BJ (cell line): ENCODE results near the gene ADAMTS17. TPM values are rescaled to one million over a fixed set of nuclear protein-coding genes. Genes with fewer than 3 reads are reported as not detected.

Experiments
- CTCF ChIA-PET: fragments of 350-600 bp; formaldehyde crosslinking; extraction: SDS; loops from one replicate; lab custom pipeline; 2021; ENCODE audit warnings: antibody characterized with exemption, inconsistent platforms; lab: Yijun Ruan, JAX
- POLR2A ChIA-PET: fragments of 300-600 bp; sonication (Branson Sonifier 250); formaldehyde crosslinking; extraction: SDS; loops from one replicate; lab custom pipeline; 2021; ENCODE audit warnings: antibody characterized with exemption; lab: Charles Lee
- DNase-seq: peaks from one replicate; pipeline ENCODE4 v3.0.0-alpha.2; 2011; ENCODE audit warnings: low read depth
- H3K27me3 ChIP-seq: 2 replicates; pipeline ENCODE4 v1.6.0; 2011; ENCODE audit warnings: low read length; ENCODE audit not compliant: control insufficient read depth, insufficient read depth
- H3K36me3 ChIP-seq: 2 replicates; pipeline ENCODE4 v1.5.1; 2011; ENCODE audit warnings: low read length; ENCODE audit not compliant: control insufficient read depth, insufficient read depth
- H3K4me3 ChIP-seq: 2 replicates; pipeline ENCODE4 v1.5.1; 2011; ENCODE audit warnings: low read depth, mild to moderate bottlenecking, control low read depth, low read length
- polyA plus RNA-seq: library from polyadenylated mRNA; depleted of rRNA; stranded (reverse); fragments of >200 nt; gene quantifications from 2 replicates; pipeline ENCODE4 v1.2.3, GENCODE V29; 2011
- TF ChIP-seq, protein P1 (sequence below): IDR thresholded peaks from 2 replicates; pipeline ENCODE4 v1.5.1; 2011; ENCODE audit warnings: low read depth, mild to moderate bottlenecking, control low read depth, inconsistent platforms, low read length, moderate library complexity; ENCODE audit not compliant: insufficient read depth

The ADAMTS17 gene
- polyA plus RNA-seq, 1 experiment, result not detected

DNA sequence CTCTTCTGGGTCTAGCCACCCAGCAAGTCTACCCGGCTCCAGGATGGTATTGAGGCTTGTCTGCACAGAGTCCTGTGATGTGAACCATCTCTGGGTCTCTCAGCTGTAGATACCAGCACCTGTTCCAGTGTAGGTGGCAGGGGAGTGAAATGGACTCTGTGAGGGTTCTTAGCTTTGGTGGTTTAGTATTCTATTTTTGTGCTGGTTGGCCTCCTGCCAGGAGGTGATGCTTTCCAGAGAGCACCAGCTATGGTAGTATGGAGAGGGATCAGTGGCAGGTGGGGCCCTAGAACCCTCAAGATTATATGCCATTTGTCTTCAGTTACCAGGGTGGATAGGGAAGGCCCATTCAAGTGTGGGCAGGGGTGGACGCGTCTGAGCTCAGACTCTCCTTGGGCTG is 325.1 kb downstream of the ADAMTS17 start:
- TF ChIP-seq, protein P1, sequence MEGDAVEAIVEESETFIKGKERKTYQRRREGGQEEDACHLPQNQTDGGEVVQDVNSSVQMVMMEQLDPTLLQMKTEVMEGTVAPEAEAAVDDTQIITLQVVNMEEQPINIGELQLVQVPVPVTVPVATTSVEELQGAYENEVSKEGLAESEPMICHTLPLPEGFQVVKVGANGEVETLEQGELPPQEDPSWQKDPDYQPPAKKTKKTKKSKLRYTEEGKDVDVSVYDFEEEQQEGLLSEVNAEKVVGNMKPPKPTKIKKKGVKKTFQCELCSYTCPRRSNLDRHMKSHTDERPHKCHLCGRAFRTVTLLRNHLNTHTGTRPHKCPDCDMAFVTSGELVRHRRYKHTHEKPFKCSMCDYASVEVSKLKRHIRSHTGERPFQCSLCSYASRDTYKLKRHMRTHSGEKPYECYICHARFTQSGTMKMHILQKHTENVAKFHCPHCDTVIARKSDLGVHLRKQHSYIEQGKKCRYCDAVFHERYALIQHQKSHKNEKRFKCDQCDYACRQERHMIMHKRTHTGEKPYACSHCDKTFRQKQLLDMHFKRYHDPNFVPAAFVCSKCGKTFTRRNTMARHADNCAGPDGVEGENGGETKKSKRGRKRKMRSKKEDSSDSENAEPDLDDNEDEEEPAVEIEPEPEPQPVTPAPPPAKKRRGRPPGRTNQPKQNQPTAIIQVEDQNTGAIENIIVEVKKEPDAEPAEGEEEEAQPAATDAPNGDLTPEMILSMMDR, result no peak
- DNase-seq, result no peak
- CTCF ChIA-PET, result no interaction called here
- POLR2A ChIA-PET, result no interaction called here
- Histone ChIP-seq H3K36me3 (no peaks in the 10 kb centered on the region), H3K27me3 (no peaks in the 10 kb centered on the region), H3K4me3 (no peak overlapping the region)

DNA sequence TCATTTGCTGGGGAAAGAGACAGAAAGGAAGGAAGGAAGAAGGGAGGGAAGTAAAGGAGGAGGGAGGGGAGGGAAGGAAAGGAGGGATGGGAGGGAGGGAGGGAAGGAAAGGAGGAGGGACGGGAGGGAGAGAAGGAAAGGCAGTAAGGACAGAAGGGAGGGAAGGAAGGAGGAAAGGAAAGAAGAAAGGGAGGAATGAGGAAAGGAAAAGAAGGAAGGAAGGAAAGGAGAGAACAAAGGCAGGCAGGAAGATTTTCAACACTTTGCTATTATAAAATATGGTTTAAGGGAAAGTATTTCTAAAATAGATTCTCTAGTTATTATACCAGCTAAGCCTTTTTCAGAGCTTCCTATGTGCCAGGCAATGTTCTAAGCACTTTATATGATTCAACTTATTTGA is 330.5 kb downstream of the ADAMTS17 start:
- Histone ChIP-seq H3K4me3 (no peak overlapping the region), H3K27me3 (no peaks in the 10 kb centered on the region), H3K36me3 (no peaks in the 10 kb centered on the region)
- DNase-seq, result no peak
- POLR2A ChIA-PET, result no interaction called here
- TF ChIP-seq, protein P1, result no peak
- CTCF ChIA-PET, result no interaction called here

DNA sequence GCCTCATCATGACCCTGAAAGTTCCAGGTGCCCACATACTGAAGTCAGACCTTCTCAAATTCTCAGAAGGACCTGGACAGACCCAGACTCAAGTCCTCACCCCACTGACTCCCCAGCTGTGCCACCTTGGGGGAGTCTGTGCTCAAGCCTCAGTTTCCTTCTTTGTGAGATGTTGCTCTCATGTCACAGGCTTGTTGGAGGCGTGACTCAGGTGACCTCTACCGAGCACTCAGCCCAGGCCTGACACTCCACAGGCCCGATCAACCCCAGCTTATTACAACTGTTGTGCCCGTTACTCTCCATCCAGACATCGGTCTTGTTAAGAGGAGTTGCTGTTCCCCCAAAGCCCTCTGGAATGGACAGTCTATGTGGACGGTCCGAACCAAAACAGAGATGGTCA is 332.4 kb downstream of the ADAMTS17 start:
- POLR2A ChIA-PET, result no interaction called here
- H3K36me3 ChIP-seq, result no peaks in the 10 kb centered on the region
- no peak for DNase-seq

DNA sequence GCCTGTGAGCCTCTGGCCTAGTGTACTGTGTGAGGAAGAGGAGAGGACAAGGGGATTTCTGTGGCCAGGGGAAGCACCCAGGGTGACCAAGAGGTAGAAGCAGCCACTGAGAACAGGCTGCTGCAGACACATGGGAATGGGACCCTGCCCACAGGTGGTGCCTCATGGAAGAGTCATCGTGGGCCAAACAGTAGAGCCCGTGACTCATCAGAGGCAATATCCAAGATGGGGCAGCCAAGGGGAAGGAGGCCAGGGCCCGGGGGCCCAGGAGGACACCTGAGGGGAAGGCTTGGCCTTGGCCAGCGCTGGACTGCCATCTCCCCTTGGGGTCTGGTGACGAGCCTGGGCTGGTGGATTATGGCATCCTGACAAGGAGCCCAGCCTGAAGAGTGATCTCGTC is 333.5 kb downstream of the ADAMTS17 start:
- Histone ChIP-seq H3K4me3 (no peak overlapping the region), H3K27me3 (no peaks in the 10 kb centered on the region), H3K36me3 (no peaks in the 10 kb centered on the region)
- TF ChIP-seq, protein P1, result no peak
- ChIA-PET CTCF (no interaction called here), POLR2A (no interaction called here)
- no peak for DNase-seq

More for the DNA sequence above, 332.4 kb downstream of the ADAMTS17 start:
- TF ChIP-seq, protein P1, result no peak
- Histone ChIP-seq H3K27me3 (no peaks in the 10 kb centered on the region), H3K4me3 (no peak overlapping the region)
- CTCF ChIA-PET, result no interaction called here

DNA sequence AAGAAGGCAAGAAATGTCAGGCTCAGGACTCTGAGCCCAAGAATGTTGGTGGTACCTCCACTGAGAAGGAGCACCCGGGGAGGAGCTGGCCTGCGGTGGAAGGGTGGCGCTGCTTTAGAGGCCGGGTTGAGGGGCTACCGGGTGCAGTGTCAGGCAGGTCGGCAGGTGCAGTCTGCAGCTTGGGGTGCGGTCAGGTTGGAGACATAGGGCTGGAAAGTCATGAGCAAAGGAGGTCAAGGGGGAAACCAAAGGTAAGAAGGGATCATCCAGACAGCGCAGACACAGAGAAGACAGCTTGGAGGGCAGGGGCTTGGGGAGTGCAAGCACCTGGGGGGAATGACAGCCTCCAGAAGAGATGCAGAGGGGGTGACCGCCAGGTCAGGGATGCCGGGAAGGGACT is 334.2 kb downstream of the ADAMTS17 start:
- no peak for DNase-seq
- H3K4me3 ChIP-seq, result no peak overlapping the region
- no peaks in the 10 kb centered on the region for H3K27me3 ChIP-seq
- POLR2A ChIA-PET, result no interaction called here
- no peaks in the 10 kb centered on the region for H3K36me3 ChIP-seq
- CTCF ChIA-PET, result no interaction called here
- TF ChIP-seq, protein P1, result no peak
